Neural cell (in vitro differentiated cells): Measurements from ENCODE around the gene AURKA. TPM values are rescaled to one million over a fixed set of nuclear protein-coding genes. Genes with fewer than 3 reads are reported as not detected.
A peak's percentile ranks its signal among the peaks of the same experiment; 100 is the strongest.

Experiments used
- H2AFZ ChIP-seq: fragments of 200-600, 300-800 bp; sonication (generic), shearing (Covaris generic); 2 replicates; pipeline ENCODE4 v1.6.0; 2014; ENCODE audit warnings: low read depth, mild to moderate bottlenecking, antibody characterized with exemption, low read length, moderate library complexity
- H3F3A ChIP-seq: fragments of 200-600 bp; shearing (Covaris generic); 2 replicates; pipeline ENCODE4 v1.6.1; 2016; ENCODE audit warnings: mild to moderate bottlenecking, moderate library complexity, mixed read lengths, antibody characterized with exemption, low read length; ENCODE audit not compliant: insufficient read depth, poor library complexity, severe bottlenecking
- H3K27ac ChIP-seq: fragments of 200-600, 300-800 bp; sonication (generic), shearing (Covaris generic); 2 replicates; pipeline ENCODE4 v1.5.1; 2014; ENCODE audit warnings: mild to moderate bottlenecking, low read length, moderate library complexity
- H3K27me3 ChIP-seq: fragments of 300-800, 200-600 bp; sonication (generic), shearing (Covaris generic); 2 replicates; pipeline ENCODE4 v1.6.0; 2014; ENCODE audit warnings: mild to moderate bottlenecking, low read depth, low read length, moderate library complexity; ENCODE audit not compliant: insufficient read depth
- H3K36me3 ChIP-seq: fragments of 300-800, 200-600 bp; sonication (generic), shearing (Covaris generic); 2 replicates; pipeline ENCODE4 v1.5.1; 2014; ENCODE audit warnings: mild to moderate bottlenecking, antibody characterized with exemption, low read length, moderate library complexity; ENCODE audit not compliant: insufficient read depth
- H3K4me2 ChIP-seq: fragments of 300-800, 200-600 bp; sonication (generic), shearing (Covaris generic); 2 replicates; pipeline ENCODE4 v1.6.0; 2014; ENCODE audit warnings: mild to moderate bottlenecking, low read length
- H3K4me3 ChIP-seq: fragments of 300-800, 200-600 bp; sonication (generic), shearing (Covaris generic); 2 replicates; pipeline ENCODE4 v1.5.1; 2014; ENCODE audit warnings: mild to moderate bottlenecking, low read length, moderate library complexity
- H3K79me2 ChIP-seq: fragments of 200-600 bp; shearing (Covaris generic); replicated peaks from 2 replicates; pipeline ENCODE4 v1.6.0; 2014; ENCODE audit warnings: mild to moderate bottlenecking, low read length, moderate library complexity; ENCODE audit not compliant: insufficient read depth
- H3K9ac ChIP-seq: fragments of 300-800, 200-600 bp; sonication (generic), shearing (Covaris generic); 2 replicates; pipeline ENCODE4 v1.6.1; 2016; ENCODE audit warnings: mild to moderate bottlenecking, low read length, mixed read lengths
- H3K9me2 ChIP-seq: fragments of 200-600 bp; shearing (Covaris generic); 2 replicates; pipeline ENCODE4 v1.6.1; 2016; ENCODE audit warnings: mild to moderate bottlenecking, low read length, mixed read lengths; ENCODE audit not compliant: insufficient read depth
- H3K9me3 ChIP-seq: fragments of 200-600, 300-800 bp; sonication (generic), shearing (Covaris generic); 2 replicates; pipeline ENCODE4 v1.6.1; 2016; ENCODE audit warnings: mild to moderate bottlenecking, mixed run types, low read length, moderate library complexity, mixed read lengths
- H4K20me1 ChIP-seq: fragments of 200-600 bp; shearing (Covaris generic); 2 replicates; pipeline ENCODE4 v1.6.1; 2016; ENCODE audit warnings: mild to moderate bottlenecking, mixed run types; ENCODE audit not compliant: insufficient read depth
- EP300 ChIP-seq: fragments of 450-650 bp; conservative IDR thresholded peaks from 2 replicates; pipeline ENCODE4 v1.6.1; 2014; ENCODE audit warnings: antibody characterized with exemption, mild to moderate bottlenecking, moderate library complexity; ENCODE audit not compliant: poor library complexity, severe bottlenecking
- EZH2 ChIP-seq: fragments of 200-600, 300-800 bp; shearing (Covaris generic), sonication (generic); IDR thresholded peaks from 2 replicates; pipeline ENCODE4 v1.6.1; 2014; ENCODE audit warnings: antibody characterized with exemption, low read length, borderline replicate concordance, mild to moderate bottlenecking; ENCODE audit not compliant: insufficient read depth, poor library complexity, severe bottlenecking
- MXI1 ChIP-seq: fragments of 450-650 bp; conservative IDR thresholded peaks from 2 replicates; pipeline ENCODE4 v1.6.1; 2014; ENCODE audit warnings: antibody characterized with exemption, mild to moderate bottlenecking; ENCODE audit not compliant: poor library complexity, severe bottlenecking
- POLR2AphosphoS5 ChIP-seq: IDR thresholded peaks from 2 replicates; pipeline ENCODE4 v1.6.1; 2012
- RAD21 ChIP-seq: fragments of 450-650 bp; conservative IDR thresholded peaks from 2 replicates; pipeline ENCODE4 v1.6.1; 2014; ENCODE audit warnings: antibody characterized with exemption, mild to moderate bottlenecking, moderate library complexity
- SMC3 ChIP-seq: fragments of 450-650 bp; conservative IDR thresholded peaks from 2 replicates; pipeline ENCODE4 v1.6.1; 2014; ENCODE audit warnings: antibody characterized with exemption, mild to moderate bottlenecking, moderate library complexity; ENCODE audit not compliant: poor library complexity
- TAF1 ChIP-seq: IDR thresholded peaks from 2 replicates; pipeline ENCODE4 v1.6.1; 2012; ENCODE audit warnings: low read depth
- polyA plus RNA-seq: library from polyadenylated mRNA; depleted of rRNA; stranded (reverse); fragments of >200 nt; gene quantifications from 2 replicates; pipeline ENCODE4 v1.2.3, GENCODE V29; 2014
- TF ChIP-seq, protein P1 (sequence below): fragments of 450-650 bp; IDR thresholded peaks from 2 replicates; pipeline ENCODE4 v1.5.1; 2014; ENCODE audit warnings: antibody characterized with exemption, mild to moderate bottlenecking, moderate library complexity; ENCODE audit not compliant: poor library complexity, severe bottlenecking
- TF ChIP-seq, protein P2 (sequence below): IDR thresholded peaks from 2 replicates; pipeline ENCODE4 v1.6.1; 2012; ENCODE audit warnings: borderline replicate concordance

AURKA gene
- polyA plus RNA-seq, 1 donor from 2014 or later: 2.5 TPM

DNA sequence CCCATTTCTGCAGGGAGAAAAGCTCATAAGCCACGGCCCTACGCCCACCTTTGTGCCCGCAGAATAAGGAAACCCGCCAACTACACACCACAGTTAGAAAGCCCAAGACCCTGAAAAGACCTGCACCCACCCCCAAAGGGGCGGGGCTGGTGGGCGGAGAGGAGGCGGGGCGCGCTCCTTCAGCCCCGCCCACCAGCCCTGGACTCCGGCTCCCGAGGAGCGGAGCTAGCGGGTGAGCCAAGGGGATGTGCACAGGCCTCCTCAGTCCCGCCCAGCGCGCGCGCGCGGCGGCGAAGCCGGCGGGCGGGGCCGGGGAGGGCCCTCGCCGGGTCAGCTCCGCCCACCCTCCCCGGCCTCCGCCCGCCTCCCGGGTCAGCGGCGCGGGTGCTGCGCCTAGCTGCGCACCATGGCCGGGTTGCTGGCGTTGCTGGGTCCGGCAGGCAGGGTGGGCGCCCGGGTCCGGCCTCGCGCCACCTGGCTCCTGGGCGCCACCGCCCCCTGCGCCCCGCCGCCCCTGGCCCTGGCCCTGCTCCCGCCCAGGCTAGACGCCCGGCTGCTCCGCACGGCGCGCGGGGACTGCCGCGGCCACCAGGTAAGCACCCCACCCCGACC, 33.3 kb downstream of the AURKA start, which contains the start of gene FAM210B:
Gene FAM210B (plus strand): TSS at position 375 of the 612 bp plus-strand sequence. CDS start 32 bp downstream, at position 407.
- Histone ChIP-seq H3K27me3 (no peaks in the 10 kb centered on the region), H3K27ac (no peak within 1 kb of the TSS), H3K79me2 (no peaks in the 10 kb centered on the region), H3K4me3 (peak within 1 kb of the TSS; percentile 82), H2AFZ (peak within 1 kb of the TSS; percentile 51), H3K9ac (peak within 1 kb of the TSS; percentile 57), H4K20me1 (no peaks in the 10 kb centered on the region), H3K36me3 (no peaks in the 10 kb centered on the region), H3F3A (no peaks in the 10 kb centered on the region), H3K9me3 (no peaks in the 10 kb centered on the region), H3K4me2 (peak within 1 kb of the TSS; percentile 59), H3K9me2 (no peaks in the 10 kb centered on the region)
- TF ChIP-seq, protein P1, sequence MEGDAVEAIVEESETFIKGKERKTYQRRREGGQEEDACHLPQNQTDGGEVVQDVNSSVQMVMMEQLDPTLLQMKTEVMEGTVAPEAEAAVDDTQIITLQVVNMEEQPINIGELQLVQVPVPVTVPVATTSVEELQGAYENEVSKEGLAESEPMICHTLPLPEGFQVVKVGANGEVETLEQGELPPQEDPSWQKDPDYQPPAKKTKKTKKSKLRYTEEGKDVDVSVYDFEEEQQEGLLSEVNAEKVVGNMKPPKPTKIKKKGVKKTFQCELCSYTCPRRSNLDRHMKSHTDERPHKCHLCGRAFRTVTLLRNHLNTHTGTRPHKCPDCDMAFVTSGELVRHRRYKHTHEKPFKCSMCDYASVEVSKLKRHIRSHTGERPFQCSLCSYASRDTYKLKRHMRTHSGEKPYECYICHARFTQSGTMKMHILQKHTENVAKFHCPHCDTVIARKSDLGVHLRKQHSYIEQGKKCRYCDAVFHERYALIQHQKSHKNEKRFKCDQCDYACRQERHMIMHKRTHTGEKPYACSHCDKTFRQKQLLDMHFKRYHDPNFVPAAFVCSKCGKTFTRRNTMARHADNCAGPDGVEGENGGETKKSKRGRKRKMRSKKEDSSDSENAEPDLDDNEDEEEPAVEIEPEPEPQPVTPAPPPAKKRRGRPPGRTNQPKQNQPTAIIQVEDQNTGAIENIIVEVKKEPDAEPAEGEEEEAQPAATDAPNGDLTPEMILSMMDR: no peak

DNA sequence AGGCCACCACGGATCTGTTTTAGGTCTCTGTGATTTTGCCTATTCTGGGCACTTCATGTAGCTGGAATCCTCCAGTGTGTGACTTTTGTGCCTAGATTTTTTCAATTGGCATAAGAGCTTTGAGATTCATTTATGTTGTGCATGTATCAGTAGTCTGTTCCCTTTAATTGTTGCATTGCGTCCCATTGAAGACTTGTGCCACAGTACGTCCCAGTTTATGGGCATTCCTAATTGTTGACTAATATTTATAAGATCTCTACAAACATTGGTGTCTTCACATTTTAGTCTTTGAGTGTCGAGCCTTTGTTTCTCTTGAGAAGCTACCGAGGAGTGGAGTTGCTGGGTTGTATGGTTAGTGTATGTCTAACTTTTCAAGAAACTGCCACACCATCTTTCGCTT, 33.9 kb downstream of the AURKA start:
- H4K20me1 ChIP-seq: no peaks in the 10 kb centered on the region
- H3K4me3 ChIP-seq: peak overlapping the region; percentile 82
- H3K79me2 ChIP-seq: no peaks in the 10 kb centered on the region
- no peak overlapping the region for H3K27ac ChIP-seq
- no peaks in the 10 kb centered on the region for H3K36me3 ChIP-seq
- H2AFZ ChIP-seq: no peak overlapping the region
- TF ChIP-seq POLR2AphosphoS5 (no peak), RAD21 (no peak), SMC3 (no peak), EZH2 (no peak), EP300 (no peak), MXI1 (no peak), TAF1 (no peak)
- TF ChIP-seq, protein P1: no peak
- TF ChIP-seq, protein P2, sequence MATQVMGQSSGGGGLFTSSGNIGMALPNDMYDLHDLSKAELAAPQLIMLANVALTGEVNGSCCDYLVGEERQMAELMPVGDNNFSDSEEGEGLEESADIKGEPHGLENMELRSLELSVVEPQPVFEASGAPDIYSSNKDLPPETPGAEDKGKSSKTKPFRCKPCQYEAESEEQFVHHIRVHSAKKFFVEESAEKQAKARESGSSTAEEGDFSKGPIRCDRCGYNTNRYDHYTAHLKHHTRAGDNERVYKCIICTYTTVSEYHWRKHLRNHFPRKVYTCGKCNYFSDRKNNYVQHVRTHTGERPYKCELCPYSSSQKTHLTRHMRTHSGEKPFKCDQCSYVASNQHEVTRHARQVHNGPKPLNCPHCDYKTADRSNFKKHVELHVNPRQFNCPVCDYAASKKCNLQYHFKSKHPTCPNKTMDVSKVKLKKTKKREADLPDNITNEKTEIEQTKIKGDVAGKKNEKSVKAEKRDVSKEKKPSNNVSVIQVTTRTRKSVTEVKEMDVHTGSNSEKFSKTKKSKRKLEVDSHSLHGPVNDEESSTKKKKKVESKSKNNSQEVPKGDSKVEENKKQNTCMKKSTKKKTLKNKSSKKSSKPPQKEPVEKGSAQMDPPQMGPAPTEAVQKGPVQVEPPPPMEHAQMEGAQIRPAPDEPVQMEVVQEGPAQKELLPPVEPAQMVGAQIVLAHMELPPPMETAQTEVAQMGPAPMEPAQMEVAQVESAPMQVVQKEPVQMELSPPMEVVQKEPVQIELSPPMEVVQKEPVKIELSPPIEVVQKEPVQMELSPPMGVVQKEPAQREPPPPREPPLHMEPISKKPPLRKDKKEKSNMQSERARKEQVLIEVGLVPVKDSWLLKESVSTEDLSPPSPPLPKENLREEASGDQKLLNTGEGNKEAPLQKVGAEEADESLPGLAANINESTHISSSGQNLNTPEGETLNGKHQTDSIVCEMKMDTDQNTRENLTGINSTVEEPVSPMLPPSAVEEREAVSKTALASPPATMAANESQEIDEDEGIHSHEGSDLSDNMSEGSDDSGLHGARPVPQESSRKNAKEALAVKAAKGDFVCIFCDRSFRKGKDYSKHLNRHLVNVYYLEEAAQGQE: no peak
- H3K4me2 ChIP-seq: no peak overlapping the region
- no peaks in the 10 kb centered on the region for H3K9me3 ChIP-seq
- no peaks in the 10 kb centered on the region for H3K9me2 ChIP-seq
- no peaks in the 10 kb centered on the region for H3F3A ChIP-seq
- H3K9ac ChIP-seq: no peak overlapping the region
- H3K27me3 ChIP-seq: no peaks in the 10 kb centered on the region
